ENCODE data around the gene ANGPTL8.

DNA sequence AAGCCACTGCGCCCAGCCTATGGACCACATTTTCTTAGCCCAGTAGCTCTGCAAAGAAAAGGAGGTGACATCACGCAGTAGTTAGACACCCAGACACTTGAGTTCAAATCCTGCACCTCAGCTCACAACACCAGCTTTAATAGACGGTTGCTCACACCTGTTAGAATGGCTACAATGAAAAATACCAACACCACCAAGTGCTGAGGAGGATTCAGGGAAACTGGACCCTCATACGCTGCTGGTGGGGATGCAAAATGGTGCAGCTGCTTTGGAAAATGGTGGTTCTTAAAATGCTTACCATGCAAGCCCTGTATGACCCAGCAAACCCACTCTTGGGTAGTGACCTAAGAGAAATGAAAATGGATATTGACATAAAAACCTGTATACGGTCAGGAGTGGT, 34.6 kb downstream of the ANGPTL8 start:
- TF ChIP-seq, protein P1, sequence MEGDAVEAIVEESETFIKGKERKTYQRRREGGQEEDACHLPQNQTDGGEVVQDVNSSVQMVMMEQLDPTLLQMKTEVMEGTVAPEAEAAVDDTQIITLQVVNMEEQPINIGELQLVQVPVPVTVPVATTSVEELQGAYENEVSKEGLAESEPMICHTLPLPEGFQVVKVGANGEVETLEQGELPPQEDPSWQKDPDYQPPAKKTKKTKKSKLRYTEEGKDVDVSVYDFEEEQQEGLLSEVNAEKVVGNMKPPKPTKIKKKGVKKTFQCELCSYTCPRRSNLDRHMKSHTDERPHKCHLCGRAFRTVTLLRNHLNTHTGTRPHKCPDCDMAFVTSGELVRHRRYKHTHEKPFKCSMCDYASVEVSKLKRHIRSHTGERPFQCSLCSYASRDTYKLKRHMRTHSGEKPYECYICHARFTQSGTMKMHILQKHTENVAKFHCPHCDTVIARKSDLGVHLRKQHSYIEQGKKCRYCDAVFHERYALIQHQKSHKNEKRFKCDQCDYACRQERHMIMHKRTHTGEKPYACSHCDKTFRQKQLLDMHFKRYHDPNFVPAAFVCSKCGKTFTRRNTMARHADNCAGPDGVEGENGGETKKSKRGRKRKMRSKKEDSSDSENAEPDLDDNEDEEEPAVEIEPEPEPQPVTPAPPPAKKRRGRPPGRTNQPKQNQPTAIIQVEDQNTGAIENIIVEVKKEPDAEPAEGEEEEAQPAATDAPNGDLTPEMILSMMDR (IDR thresholded peaks at IDR 0.05), result no peak
- no peak for TF ChIP-seq SIN3A (IDR thresholded peaks at IDR 0.05; ENCODE audit: borderline replicate concordance, insufficient read depth, low read depth, low read length)
- TF ChIP-seq, protein P2, sequence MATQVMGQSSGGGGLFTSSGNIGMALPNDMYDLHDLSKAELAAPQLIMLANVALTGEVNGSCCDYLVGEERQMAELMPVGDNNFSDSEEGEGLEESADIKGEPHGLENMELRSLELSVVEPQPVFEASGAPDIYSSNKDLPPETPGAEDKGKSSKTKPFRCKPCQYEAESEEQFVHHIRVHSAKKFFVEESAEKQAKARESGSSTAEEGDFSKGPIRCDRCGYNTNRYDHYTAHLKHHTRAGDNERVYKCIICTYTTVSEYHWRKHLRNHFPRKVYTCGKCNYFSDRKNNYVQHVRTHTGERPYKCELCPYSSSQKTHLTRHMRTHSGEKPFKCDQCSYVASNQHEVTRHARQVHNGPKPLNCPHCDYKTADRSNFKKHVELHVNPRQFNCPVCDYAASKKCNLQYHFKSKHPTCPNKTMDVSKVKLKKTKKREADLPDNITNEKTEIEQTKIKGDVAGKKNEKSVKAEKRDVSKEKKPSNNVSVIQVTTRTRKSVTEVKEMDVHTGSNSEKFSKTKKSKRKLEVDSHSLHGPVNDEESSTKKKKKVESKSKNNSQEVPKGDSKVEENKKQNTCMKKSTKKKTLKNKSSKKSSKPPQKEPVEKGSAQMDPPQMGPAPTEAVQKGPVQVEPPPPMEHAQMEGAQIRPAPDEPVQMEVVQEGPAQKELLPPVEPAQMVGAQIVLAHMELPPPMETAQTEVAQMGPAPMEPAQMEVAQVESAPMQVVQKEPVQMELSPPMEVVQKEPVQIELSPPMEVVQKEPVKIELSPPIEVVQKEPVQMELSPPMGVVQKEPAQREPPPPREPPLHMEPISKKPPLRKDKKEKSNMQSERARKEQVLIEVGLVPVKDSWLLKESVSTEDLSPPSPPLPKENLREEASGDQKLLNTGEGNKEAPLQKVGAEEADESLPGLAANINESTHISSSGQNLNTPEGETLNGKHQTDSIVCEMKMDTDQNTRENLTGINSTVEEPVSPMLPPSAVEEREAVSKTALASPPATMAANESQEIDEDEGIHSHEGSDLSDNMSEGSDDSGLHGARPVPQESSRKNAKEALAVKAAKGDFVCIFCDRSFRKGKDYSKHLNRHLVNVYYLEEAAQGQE (IDR thresholded peaks at IDR 0.05; ENCODE audit: insufficient read depth in 1 of 2, low read depth in 2 of 2, low read length in 1 of 2), result no peak
- TF ChIP-seq POLR2AphosphoS5 (IDR thresholded peaks at IDR 0.05; ENCODE audit: low read depth, low read length), result no peak
- TF ChIP-seq TCF7L2 (IDR thresholded peaks at IDR 0.05; ENCODE audit: low read depth, low read length), result no peak

All from Panc1 (cell line).